NCI-H69 (cell line): Measurements from ENCODE around the gene MRRF.
"Not testable (repeated sequence)": the region's sequence is repeated elsewhere in the genome, so short reads cannot be mapped to it uniquely, and the experiment has no call there.

ENCODE experiments used
- DNase-seq: peaks from one replicate; lab custom pipeline; 2025; lab: John Stamatoyannopoulos, UW

Gene MRRF

GRCh38 chr9:122360891-122361290, 96.2 kb downstream of the MRRF start:
- no peak for DNase-seq

GRCh38 chr9:122363131-122363530, 98.4 kb downstream of the MRRF start:
- DNase-seq, result not testable (repeated sequence)

- DNase-seq, result no peak
Observed at GRCh38 chr9:122364117-122364782, 99.6 kb downstream of the MRRF start.

GRCh38 chr9:122364783-122365150, 100.1 kb downstream of the MRRF start:
- no peak for DNase-seq

GRCh38 chr9:122366074-122366660, 101.5 kb downstream of the MRRF start:
- DNase-seq, result no peak

- no peak for DNase-seq
Observed at GRCh38 chr9:122367065-122367464, 102.4 kb downstream of the MRRF start.

- DNase-seq, result no peak
Observed at GRCh38 chr9:122367774-122368460, 103.2 kb downstream of the MRRF start.

- no peak for DNase-seq
Observed at GRCh38 chr9:122368642-122369041, 104.0 kb downstream of the MRRF start.

GRCh38 chr9:122370303-122370702, 105.6 kb downstream of the MRRF start:
- DNase-seq, result no peak

- DNase-seq, result peak; percentile 80
Observed at GRCh38 chr9:122370869-122371755, 106.4 kb downstream of the MRRF start, which contains the start of gene PTGS1. TSS of gene PTGS1 (plus strand) at chr9:122371024. CDS start at chr9:122371085, 61 bp downstream.

GRCh38 chr9:122371846-122372245, 107.2 kb downstream of the MRRF start:
- DNase-seq, result no peak

GRCh38 chr9:122372856-122373845, 108.5 kb downstream of the MRRF start:
- no peak for DNase-seq

- no peak for DNase-seq
Observed at GRCh38 chr9:122374885-122375420, 110.3 kb downstream of the MRRF start.

- DNase-seq, result no peak
Observed at GRCh38 chr9:122376796-122377195, 112.1 kb downstream of the MRRF start.

- no peak for DNase-seq
Observed at GRCh38 chr9:122377241-122378164, 112.8 kb downstream of the MRRF start.

GRCh38 chr9:122378236-122378635, 113.6 kb downstream of the MRRF start:
- DNase-seq, result no peak

GRCh38 chr9:122379340-122379739, 114.7 kb downstream of the MRRF start:
- peak; percentile 13 for DNase-seq

GRCh38 chr9:122380293-122380692, 115.6 kb downstream of the MRRF start:
- DNase-seq, result no peak
